Measurements from ENCODE around the gene CAPN7. TPM values are rescaled to one million over a fixed set of nuclear protein-coding genes. Genes with fewer than 3 reads are reported as not detected.
"Not testable (repeated sequence)": the region's sequence is repeated elsewhere in the genome, so short reads cannot be mapped to it uniquely, and the experiment has no call there.

CAPN7 gene
- total and polyA plus RNA-seq, 2 donors (not counting 1 experiment from before 2014, with no cell fraction given): 40.4 to 85.9 TPM

- no peaks in the 10 kb centered on the region for H4K20me1 ChIP-seq (ENCODE audit: control insufficient read depth, insufficient read depth, low read length, poor library complexity, severe bottlenecking)
- H3K27me3 Mint-ChIP-seq: peaks cover 11% of the 10 kb centered on the region
- CTCF ChIA-PET: interaction anchor here (1.2 kb wide), 1 partner anchor 19 kb away, joined by 4 read pairs; no protein-coding TSS in a partner anchor
- no peak overlapping the region for H2AFZ ChIP-seq (ENCODE audit: insufficient read depth, low read depth, low read length, poor library complexity, severe bottlenecking)
- H3K79me2 ChIP-seq (ENCODE audit: control insufficient read depth, insufficient read depth, low read length): no peaks in the 10 kb centered on the region
- no peak overlapping the region for H3K4me3 Mint-ChIP-seq
- TF ChIP-seq CTCF (IDR thresholded peaks at IDR 0.05) (no peak), EZH2 (IDR thresholded peaks at IDR 0.05; ENCODE audit: borderline replicate concordance, insufficient read depth, low read depth, low read length, poor library complexity, severe bottlenecking) (no peak)
- POLR2A ChIA-PET: no interaction called here
- peaks cover 9% of the 10 kb centered on the region for H3K4me1 Mint-ChIP-seq
- no peak overlapping the region for H3K27ac Mint-ChIP-seq
- H3K9ac ChIP-seq (ENCODE audit: low read length): no peak overlapping the region
- H3K9me3 ChIP-seq (ENCODE audit: control extremely low read depth in 1 of 3, control insufficient read depth in 2 of 3, insufficient read depth in 1 of 3, low read length in 2 of 3): no peaks in the 10 kb centered on the region
- ATAC-seq (ENCODE audit: low read depth) (no peak), DNase-seq (no peak)
- no peak overlapping the region for H3K4me3 ChIP-seq (ENCODE audit: control extremely low read depth in 1 of 5, extremely low read depth in 1 of 5, insufficient read depth in 1 of 5, low read depth in 2 of 5, low read length in 4 of 5)
- intact Hi-C loops (cut with micrococcal nuclease): no loop called here
- 93% methylated on average over 1 of the region's 2 CpGs for WGBS (ENCODE audit: insufficient coverage)
- H3K27me3 ChIP-seq (replicated peaks in 1 of 4; ENCODE audit: control extremely low read depth in 1 of 4, control insufficient read depth in 3 of 4, insufficient read depth in 4 of 4, low read length in 3 of 4): peaks cover 0 to 4% (median 1%) of the 10 kb centered on the region in 4 experiments
- peaks cover 0 to 1% of the 10 kb centered on the region in 2 donors for H3K4me1 ChIP-seq (ENCODE audit: control insufficient read depth in 2 of 2, insufficient read depth in 2 of 2, low read length in 2 of 2)
- H3K9me3 Mint-ChIP-seq (ENCODE audit: insufficient read depth): no peaks in the 10 kb centered on the region
- H3K27ac ChIP-seq (ENCODE audit: low read length in 2 of 2): no peak overlapping the region
- no peaks in the 10 kb centered on the region for H3K36me3 ChIP-seq (replicated peaks in 1 of 2; ENCODE audit: control extremely low read depth in 1 of 2, control insufficient read depth in 1 of 2, extremely low read depth in 1 of 2, insufficient read depth in 2 of 2, low read length in 1 of 2)
- no peak overlapping the region for H3K4me2 ChIP-seq (replicated peaks; ENCODE audit: low read depth, low read length, poor library complexity, severe bottlenecking)
These were observed 20.6 kb upstream of the CAPN7 start for GRCh38 chr3:15185404-15185803.

GRCh38 chr3:15186101-15186476 lies 20.0 kb upstream of the CAPN7 start:
- Histone ChIP-seq H3K36me3 (replicated peaks in 1 of 2; ENCODE audit: control extremely low read depth in 1 of 2, control insufficient read depth in 1 of 2, extremely low read depth in 1 of 2, insufficient read depth in 2 of 2, low read length in 1 of 2) (no peaks in the 10 kb centered on the region), H3K79me2 (ENCODE audit: control insufficient read depth, insufficient read depth, low read length) (no peaks in the 10 kb centered on the region), H3K4me1 (ENCODE audit: control insufficient read depth in 2 of 2, insufficient read depth in 2 of 2, low read length in 2 of 2) (no peaks in the 10 kb centered on the region), H3K9me3 (ENCODE audit: control extremely low read depth in 1 of 3, control insufficient read depth in 2 of 3, insufficient read depth in 1 of 3, low read length in 2 of 3) (no peaks in the 10 kb centered on the region), H3K4me2 (replicated peaks; ENCODE audit: low read depth, low read length, poor library complexity, severe bottlenecking) (no peak overlapping the region), H3K9ac (ENCODE audit: low read length) (no peak overlapping the region), H2AFZ (ENCODE audit: insufficient read depth, low read depth, low read length, poor library complexity, severe bottlenecking) (no peak overlapping the region), H3K27me3 (replicated peaks in 1 of 4; ENCODE audit: control extremely low read depth in 1 of 4, control insufficient read depth in 3 of 4, insufficient read depth in 4 of 4, low read length in 3 of 4) (peaks cover 0 to 4% (median 1%) of the 10 kb centered on the region in 4 experiments), H3K27ac (ENCODE audit: low read length in 2 of 2) (no peak overlapping the region), H3K4me3 (ENCODE audit: control extremely low read depth in 1 of 5, extremely low read depth in 1 of 5, insufficient read depth in 1 of 5, low read depth in 2 of 5, low read length in 4 of 5) (no peak overlapping the region), H4K20me1 (ENCODE audit: control insufficient read depth, insufficient read depth, low read length, poor library complexity, severe bottlenecking) (no peaks in the 10 kb centered on the region)
- Mint-ChIP-seq H3K27ac (no peak overlapping the region), H3K9me3 (ENCODE audit: insufficient read depth) (no peaks in the 10 kb centered on the region), H3K4me3 (no peak overlapping the region), H3K27me3 (peaks cover 11% of the 10 kb centered on the region), H3K4me1 (peaks cover 3% of the 10 kb centered on the region)
- DNase-seq (no peak), ATAC-seq (ENCODE audit: low read depth) (no peak)
- 100% methylated on average over 1 of the region's 1 CpG for WGBS (ENCODE audit: insufficient coverage)
- ChIA-PET POLR2A (no interaction called here), CTCF (no interaction called here)
- no peak for TF ChIP-seq EZH2 (IDR thresholded peaks at IDR 0.05; ENCODE audit: borderline replicate concordance, insufficient read depth, low read depth, low read length, poor library complexity, severe bottlenecking)
- TF ChIP-seq CTCF (IDR thresholded peaks at IDR 0.05): no peak
- intact Hi-C loops (cut with micrococcal nuclease): no loop called here

GRCh38 chr3:15186477-15187164 lies 19.4 kb upstream of the CAPN7 start:
- intact Hi-C loops (cut with micrococcal nuclease): not testable (repeated sequence)

More at GRCh38 chr3:15186477-15187164, 19.4 kb upstream of the CAPN7 start:
- H3K9me3 Mint-ChIP-seq (ENCODE audit: insufficient read depth); H2AFZ ChIP-seq (ENCODE audit: insufficient read depth, low read depth, low read length, poor library complexity, severe bottlenecking); CTCF ChIA-PET; ATAC-seq (ENCODE audit: low read depth); H3K9ac ChIP-seq (ENCODE audit: low read length); H3K79me2 ChIP-seq (ENCODE audit: control insufficient read depth, insufficient read depth, low read length); H3K4me3 ChIP-seq (ENCODE audit: control extremely low read depth in 1 of 5, extremely low read depth in 1 of 5, insufficient read depth in 1 of 5, low read depth in 2 of 5, low read length in 4 of 5); H3K4me1 Mint-ChIP-seq; H3K9me3 ChIP-seq (ENCODE audit: control extremely low read depth in 1 of 3, control insufficient read depth in 2 of 3, insufficient read depth in 1 of 3, low read length in 2 of 3); H3K27ac Mint-ChIP-seq; DNase-seq; H3K27ac ChIP-seq (ENCODE audit: low read length in 2 of 2); H3K27me3 ChIP-seq (replicated peaks in 1 of 4; ENCODE audit: control extremely low read depth in 1 of 4, control insufficient read depth in 3 of 4, insufficient read depth in 4 of 4, low read length in 3 of 4); POLR2A ChIA-PET; H3K36me3 ChIP-seq (replicated peaks in 1 of 2; ENCODE audit: control extremely low read depth in 1 of 2, control insufficient read depth in 1 of 2, extremely low read depth in 1 of 2, insufficient read depth in 2 of 2, low read length in 1 of 2); H3K4me3 Mint-ChIP-seq; H3K4me2 ChIP-seq (replicated peaks; ENCODE audit: low read depth, low read length, poor library complexity, severe bottlenecking); H3K4me1 ChIP-seq (ENCODE audit: control insufficient read depth in 2 of 2, insufficient read depth in 2 of 2, low read length in 2 of 2); H4K20me1 ChIP-seq (ENCODE audit: control insufficient read depth, insufficient read depth, low read length, poor library complexity, severe bottlenecking): not testable (repeated sequence)
- H3K27me3 Mint-ChIP-seq: peaks cover 11% of the 10 kb centered on the region
- WGBS (ENCODE audit: insufficient coverage): 98% methylated on average over 6 of the region's 33 CpGs
